Activated CD4-positive, alpha-beta T cell treated with anti-CD3 and anti-CD28 coated beads, Interleukin-2, amount 10 ng/mL, durations not matched to agents 7 days and 5 days (primary cell): ENCODE measurements around the gene UTP4. TPM values are rescaled to one million over a fixed set of nuclear protein-coding genes. Genes with fewer than 3 reads are reported as not detected.

Experiments
- CTCF ChIA-PET: fragments of 350-600 bp; sonication (Branson Sonifier 250); formaldehyde crosslinking; loops from one replicate; lab custom pipeline; 2021; ENCODE audit warnings: antibody characterized with exemption; lab: Charles Lee
- POLR2A ChIA-PET: fragments of 350-600 bp; sonication (Branson Sonifier 250); formaldehyde crosslinking; loops from one replicate; lab custom pipeline; 2021; ENCODE audit warnings: antibody characterized with exemption; lab: Charles Lee
- DNase-seq: peaks from one replicate; pipeline ENCODE4 v3.0.0-alpha.2; 2020
- H3K27ac Mint-ChIP-seq: one replicate; pipeline ENCODE4 v1.8.0; 2021; ENCODE audit warnings: mild to moderate bottlenecking, moderate library complexity, mixed read lengths
- H3K27me3 Mint-ChIP-seq: one replicate; pipeline ENCODE4 v1.8.0; 2021; ENCODE audit warnings: mixed read lengths
- H3K36me3 Mint-ChIP-seq: one replicate; pipeline ENCODE4 v1.8.0; 2021; ENCODE audit warnings: low read depth, mixed read lengths
- H3K4me1 Mint-ChIP-seq: one replicate; pipeline ENCODE4 v1.8.0; 2021; ENCODE audit warnings: mixed read lengths
- H3K4me3 Mint-ChIP-seq: one replicate; pipeline ENCODE4 v1.8.0; 2021; ENCODE audit warnings: mild to moderate bottlenecking, moderate library complexity, mixed read lengths
- H3K9me3 Mint-ChIP-seq: one replicate; pipeline ENCODE4 v1.8.0; 2021; ENCODE audit warnings: mixed read lengths
- total RNA-seq, 2 experiments: library from RNA; stranded (reverse); gene quantifications; one replicate each; pipeline ENCODE4 v1.2.3, GENCODE V29; 2021

The UTP4 gene
- total RNA-seq, 2 experiments from 2014 or later, result 51.8 to 53.2 TPM

DNA sequence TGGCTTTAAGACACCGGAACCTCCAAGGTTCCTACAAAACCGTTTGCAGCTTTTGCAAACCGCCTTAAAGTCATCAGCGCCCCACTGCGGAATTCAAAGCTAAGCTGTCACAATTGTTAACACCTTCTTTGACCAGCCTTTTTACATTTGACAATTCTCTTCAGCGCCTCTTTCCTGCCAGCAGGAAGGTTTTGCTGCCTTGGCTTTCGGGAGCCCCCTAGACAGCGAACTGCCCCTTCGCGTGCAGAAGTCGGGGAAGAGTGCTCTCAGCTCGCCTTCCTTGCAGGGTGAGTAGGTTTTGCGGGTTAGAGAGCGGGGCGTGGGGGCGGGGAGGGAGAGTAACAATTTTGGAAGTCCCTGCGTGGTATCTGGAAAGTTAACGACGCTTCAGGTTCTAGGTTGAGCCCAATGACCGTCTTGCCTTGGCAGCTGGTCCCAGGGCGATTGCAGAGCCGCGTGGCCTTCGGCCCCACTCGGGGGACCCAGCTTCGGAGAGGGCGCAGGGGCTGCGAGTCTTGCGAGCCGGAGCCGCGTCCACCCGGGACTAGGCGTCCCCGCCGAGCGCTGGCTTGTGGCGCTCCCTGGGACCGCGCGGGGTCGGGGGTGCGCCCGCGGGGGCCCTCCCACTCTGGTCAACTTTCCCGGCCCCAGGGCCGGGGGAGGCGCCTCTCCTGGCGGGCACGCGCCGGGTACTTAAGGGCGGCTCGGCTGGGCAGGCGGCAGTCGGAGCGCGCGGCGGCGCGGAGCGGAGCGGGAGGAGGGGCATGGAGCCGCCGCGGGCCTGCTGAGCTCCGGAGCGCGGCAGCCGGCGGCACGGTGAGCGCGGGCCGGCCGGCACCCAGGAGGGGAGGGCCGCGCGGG is 26.7 kb upstream of the UTP4 start, which contains the start of gene HAS3:
TSS of gene HAS3 (plus strand) at position 153 of the 861 bp plus-strand sequence. CDS start 3,743 bp downstream, outside the sequence.
- Mint-ChIP-seq H3K4me3 (peak within 1 kb of the TSS; percentile 76), H3K36me3 (peaks cover 3% of the 10 kb centered on the region), H3K27ac (no peak within 1 kb of the TSS), H3K4me1 (peaks cover 18% of the 10 kb centered on the region), H3K9me3 (no peaks in the 10 kb centered on the region), H3K27me3 (peaks cover 34% of the 10 kb centered on the region)
- DNase-seq, result peak; percentile 42
- ChIA-PET CTCF (interaction anchor here (1.3 to 1.4 kb wide), 2 partner anchors 18 to 21 kb away, joined by 3 to 4 read pairs; no protein-coding TSS in a partner anchor), POLR2A (no interaction called here)

DNA sequence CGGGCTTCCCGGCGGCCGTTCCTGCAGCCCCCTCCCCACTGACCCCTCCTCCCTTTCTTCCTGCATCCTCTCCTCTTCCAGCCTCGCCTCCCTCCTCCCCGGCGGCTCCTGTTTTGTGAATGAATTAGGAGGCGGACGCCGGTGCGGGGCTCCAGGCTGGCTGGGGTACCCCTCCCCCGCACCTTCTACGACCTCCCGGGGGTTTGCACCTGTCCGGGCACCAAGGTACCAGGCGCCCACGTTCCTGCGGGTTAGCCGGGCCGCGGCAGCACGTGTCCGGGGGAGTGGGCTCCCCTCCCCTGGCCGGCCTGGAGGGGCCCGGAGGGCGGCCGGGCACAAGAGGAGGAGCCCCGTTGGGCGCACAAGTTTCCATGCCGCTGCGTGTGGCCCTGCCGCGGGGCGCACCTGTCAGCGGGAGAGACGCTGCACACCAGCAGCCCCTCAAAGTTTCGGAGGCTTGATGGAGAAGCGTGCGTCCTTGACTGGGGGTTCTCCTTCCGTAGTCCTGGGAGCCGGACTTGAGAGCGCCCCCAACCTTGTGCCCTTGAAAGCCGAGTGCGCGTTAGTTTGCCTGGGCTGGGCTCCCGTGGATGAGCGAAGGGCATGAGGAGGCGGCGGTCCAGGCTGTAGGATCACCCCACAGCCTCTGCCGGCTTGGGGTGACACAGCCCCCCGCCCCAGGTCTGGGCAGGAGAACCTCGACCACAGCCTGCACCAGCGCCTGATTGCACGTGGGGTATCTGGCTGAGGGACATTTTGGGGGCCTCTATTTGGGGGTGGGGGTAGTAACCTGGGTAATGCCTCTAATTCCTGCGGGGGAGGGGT is 25.7 kb upstream of the UTP4 start:
- Mint-ChIP-seq H3K27me3 (peaks cover 34% of the 10 kb centered on the region), H3K36me3 (peaks cover 3% of the 10 kb centered on the region), H3K9me3 (no peaks in the 10 kb centered on the region), H3K27ac (no peak overlapping the region), H3K4me3 (peak overlapping the region; percentile 55), H3K4me1 (peaks cover 18% of the 10 kb centered on the region)
- POLR2A ChIA-PET, result no interaction called here
- DNase-seq, result no peak
- CTCF ChIA-PET, result interaction anchor here (1.4 kb wide), 1 partner anchor 21 kb away, joined by 3 read pairs; no protein-coding TSS in a partner anchor

DNA sequence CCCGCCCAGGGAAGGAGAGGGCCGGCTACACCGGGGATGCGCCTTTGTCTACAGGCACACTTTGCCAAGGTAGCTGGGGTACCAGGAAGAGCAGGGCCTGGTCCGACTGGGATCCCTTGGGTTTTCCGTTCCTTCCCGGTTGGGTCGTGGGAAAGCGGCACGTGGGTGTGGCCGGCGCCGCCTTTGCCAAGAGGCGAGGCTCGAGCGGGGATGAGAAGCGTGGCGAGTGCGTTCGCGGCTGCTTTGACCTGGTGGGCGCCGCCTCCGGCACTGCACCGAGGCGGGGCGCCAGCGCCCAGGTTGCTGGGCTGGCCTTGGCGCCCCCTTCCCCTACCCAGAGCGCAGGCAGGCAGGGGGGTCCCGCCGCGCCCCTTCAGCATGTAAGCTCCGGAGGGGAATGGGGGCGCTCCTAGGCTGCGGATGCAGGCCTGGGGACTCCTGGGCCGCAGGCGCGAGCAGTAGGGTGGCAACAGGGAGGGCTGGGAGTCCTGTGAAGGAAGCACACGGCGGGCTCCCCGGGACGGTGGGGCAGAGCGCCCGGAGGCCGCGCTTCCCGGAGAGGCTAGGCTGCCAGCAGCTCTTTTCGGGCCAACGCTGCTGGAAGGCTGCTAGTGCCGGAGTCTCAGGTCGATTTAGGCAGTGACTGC is 25.0 kb upstream of the UTP4 start:
- Mint-ChIP-seq H3K27ac (no peak overlapping the region), H3K36me3 (peaks cover 3% of the 10 kb centered on the region), H3K4me3 (peak overlapping the region; percentile 55), H3K9me3 (no peaks in the 10 kb centered on the region), H3K27me3 (peaks cover 34% of the 10 kb centered on the region), H3K4me1 (peaks cover 18% of the 10 kb centered on the region)
- ChIA-PET CTCF (interaction anchor here (0.9 kb wide), 1 partner anchor 12 kb away, joined by 3 read pairs; no protein-coding TSS in a partner anchor), POLR2A (interaction anchor here (0.6 kb wide), 1 partner anchor 14 kb away, joined by 4 read pairs; no protein-coding TSS in a partner anchor)
- DNase-seq, result no peak

DNA sequence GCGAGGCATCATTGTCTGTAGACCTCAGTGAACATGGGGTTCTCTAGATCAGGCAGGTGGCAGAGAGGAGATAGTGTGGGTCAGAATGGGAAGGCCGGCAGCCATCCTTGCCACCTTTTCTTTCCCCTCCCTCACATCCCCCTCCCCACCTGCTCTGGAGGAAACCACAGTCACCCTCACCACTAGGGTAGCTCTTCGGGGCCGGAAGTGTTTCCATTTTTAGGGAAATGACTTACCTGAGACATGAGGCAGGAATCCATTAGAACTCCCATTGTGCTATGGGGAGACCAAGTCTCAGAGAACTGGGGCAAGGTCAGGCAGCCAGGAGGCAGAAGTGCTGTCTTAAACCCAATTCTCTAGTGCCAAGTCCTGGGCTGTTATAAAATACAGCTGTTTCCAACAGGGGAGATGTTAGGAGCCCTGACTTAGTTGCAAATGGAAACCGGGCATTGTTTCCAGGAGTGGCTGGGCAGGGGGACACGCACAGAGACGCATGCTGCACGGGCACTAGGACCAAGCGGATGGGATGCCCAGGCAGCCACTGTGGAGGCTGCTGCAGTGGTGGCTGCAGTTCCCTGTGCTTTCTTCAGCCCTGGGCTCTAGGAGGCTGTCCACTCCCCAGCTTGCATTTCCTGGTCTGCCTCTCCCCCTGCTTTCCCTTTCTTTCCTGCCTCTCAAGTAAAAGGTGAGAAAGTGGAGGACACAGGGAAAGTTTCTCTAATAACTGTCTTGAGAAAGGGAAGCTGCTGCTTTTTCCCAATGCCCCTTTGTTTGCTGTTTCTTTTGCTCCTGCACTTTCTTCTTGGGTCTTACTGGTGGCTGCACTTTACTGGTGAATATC is 24.2 kb upstream of the UTP4 start:
- Mint-ChIP-seq H3K27ac (no peak overlapping the region), H3K27me3 (peaks cover 30% of the 10 kb centered on the region), H3K4me1 (peaks cover 18% of the 10 kb centered on the region), H3K4me3 (no peak overlapping the region), H3K36me3 (peaks cover 3% of the 10 kb centered on the region), H3K9me3 (no peaks in the 10 kb centered on the region)
- POLR2A ChIA-PET, result no interaction called here
- CTCF ChIA-PET, result interaction anchor here (0.9 to 1.0 kb wide), 2 partner anchors 13 to 518 kb away, joined by 3 read pairs; no protein-coding TSS in a partner anchor
- no peak for DNase-seq

DNA sequence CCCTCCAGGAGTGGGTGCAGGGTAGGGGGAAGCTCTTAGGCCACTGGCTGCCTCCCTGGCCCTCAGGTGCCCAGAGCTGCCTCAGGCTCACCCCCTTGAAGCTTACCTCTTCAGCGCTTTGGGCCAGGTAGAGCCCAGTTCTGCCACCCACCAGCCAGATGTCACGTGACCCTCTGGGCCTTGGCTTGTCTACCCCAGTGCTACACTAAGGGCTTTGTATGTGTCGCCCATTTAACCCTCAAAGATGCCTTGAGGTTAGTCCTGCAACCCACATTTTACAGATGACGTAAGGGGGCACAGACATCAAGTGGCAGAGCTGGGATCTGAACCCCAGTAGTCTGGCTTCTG is 23.6 kb upstream of the UTP4 start:
- peaks cover 18% of the 10 kb centered on the region for H3K4me1 Mint-ChIP-seq
- ChIA-PET CTCF (interaction anchor here (1.0 kb wide), 1 partner anchor 518 kb away, joined by 3 read pairs; no protein-coding TSS in a partner anchor), POLR2A (no interaction called here)
- H3K9me3 Mint-ChIP-seq, result no peaks in the 10 kb centered on the region
- H3K4me3 Mint-ChIP-seq, result no peak overlapping the region
- peaks cover 27% of the 10 kb centered on the region for H3K27me3 Mint-ChIP-seq
- H3K36me3 Mint-ChIP-seq, result peaks cover 3% of the 10 kb centered on the region
- no peak overlapping the region for H3K27ac Mint-ChIP-seq
- DNase-seq, result no peak

DNA sequence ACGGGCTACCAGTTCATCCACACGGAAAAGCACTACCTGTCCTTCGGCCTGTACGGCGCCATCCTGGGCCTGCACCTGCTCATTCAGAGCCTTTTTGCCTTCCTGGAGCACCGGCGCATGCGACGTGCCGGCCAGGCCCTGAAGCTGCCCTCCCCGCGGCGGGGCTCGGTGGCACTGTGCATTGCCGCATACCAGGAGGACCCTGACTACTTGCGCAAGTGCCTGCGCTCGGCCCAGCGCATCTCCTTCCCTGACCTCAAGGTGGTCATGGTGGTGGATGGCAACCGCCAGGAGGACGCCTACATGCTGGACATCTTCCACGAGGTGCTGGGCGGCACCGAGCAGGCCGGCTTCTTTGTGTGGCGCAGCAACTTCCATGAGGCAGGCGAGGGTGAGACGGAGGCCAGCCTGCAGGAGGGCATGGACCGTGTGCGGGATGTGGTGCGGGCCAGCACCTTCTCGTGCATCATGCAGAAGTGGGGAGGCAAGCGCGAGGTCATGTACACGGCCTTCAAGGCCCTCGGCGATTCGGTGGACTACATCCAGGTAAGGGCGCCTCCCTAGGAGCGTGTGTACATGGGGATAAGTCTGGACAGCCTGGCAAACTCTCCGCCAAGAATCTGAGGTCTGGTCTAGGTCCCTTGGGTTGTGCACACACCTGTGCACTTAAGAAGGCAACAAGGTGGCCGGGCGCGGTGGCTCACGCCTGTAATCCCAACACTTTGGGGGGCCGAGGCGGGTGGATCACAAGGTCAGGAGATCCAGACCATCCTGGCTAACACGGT is 22.8 kb upstream of the UTP4 start:
- H3K36me3 Mint-ChIP-seq, result peaks cover 4% of the 10 kb centered on the region
- H3K4me1 Mint-ChIP-seq, result peaks cover 18% of the 10 kb centered on the region
- DNase-seq, result no peak
- H3K4me3 Mint-ChIP-seq, result no peak overlapping the region
- ChIA-PET CTCF (interaction anchor here (1.3 kb wide), 1 partner anchor 11 kb away, joined by 3 read pairs; no protein-coding TSS in a partner anchor), POLR2A (no interaction called here)
- peaks cover 23% of the 10 kb centered on the region for H3K27me3 Mint-ChIP-seq
- H3K27ac Mint-ChIP-seq, result no peak overlapping the region
- no peaks in the 10 kb centered on the region for H3K9me3 Mint-ChIP-seq

DNA sequence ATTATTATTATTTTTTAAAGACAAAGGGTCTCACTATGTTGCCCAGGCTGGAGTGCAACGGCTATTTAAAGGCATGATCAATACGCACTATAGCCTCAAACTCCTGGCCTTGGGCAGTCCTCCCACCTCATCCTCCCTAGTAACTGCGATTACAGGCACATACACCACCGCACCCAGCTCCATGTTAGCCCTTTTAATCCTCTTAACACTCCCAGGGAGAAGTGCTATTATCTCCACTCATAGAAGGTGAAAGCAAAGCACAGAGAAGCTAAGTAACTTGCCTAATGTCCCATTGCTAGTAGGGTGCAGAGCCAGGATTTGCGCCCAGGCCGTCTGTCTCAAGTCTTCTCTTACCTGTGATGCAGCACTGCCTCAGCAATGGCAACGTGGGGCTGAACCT is 22.0 kb upstream of the UTP4 start:
- Mint-ChIP-seq H3K4me1 (peaks cover 15% of the 10 kb centered on the region), H3K9me3 (no peaks in the 10 kb centered on the region), H3K36me3 (peaks cover 6% of the 10 kb centered on the region), H3K27ac (no peak overlapping the region), H3K27me3 (peaks cover 19% of the 10 kb centered on the region), H3K4me3 (no peak overlapping the region)
- ChIA-PET CTCF (interaction anchor here (0.7 to 1.3 kb wide), 3 partner anchors 11 to 256 kb away, joined by 3 to 4 read pairs (median 3); no protein-coding TSS in a partner anchor), POLR2A (no interaction called here)
- DNase-seq, result no peak

DNA sequence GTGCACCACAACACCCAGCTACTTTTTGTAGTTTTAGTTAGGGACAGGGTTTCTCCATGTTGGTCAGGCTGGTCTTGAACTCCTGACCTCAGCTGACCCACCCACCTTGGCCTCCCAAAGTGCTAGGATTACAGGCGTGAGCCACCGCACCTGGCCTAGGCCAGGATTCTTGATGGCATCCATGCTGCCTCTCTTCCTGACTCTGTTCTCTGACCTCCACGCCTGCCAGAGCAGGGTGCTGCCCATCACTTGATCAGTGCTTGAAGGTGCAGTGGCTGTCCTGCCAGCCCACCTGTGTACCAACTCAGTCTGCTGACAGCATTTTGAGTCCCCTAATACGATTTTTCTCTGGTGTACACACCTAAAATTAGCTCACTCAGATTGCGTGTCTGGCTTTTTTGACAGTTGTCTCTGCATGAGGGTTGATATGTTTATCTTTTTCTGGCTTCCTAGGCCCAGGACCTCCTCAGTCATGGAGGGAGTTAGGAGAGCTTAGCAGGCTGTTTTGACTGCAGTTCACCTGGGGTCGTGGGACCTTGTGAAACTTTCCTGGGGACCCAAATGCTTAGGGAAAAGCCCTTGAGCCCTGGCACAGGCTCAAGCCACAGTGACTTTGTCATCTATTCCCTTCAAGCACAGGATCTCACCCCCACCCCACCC is 21.1 kb upstream of the UTP4 start:
- POLR2A ChIA-PET, result no interaction called here
- H3K4me1 Mint-ChIP-seq, result peaks cover 11% of the 10 kb centered on the region
- H3K36me3 Mint-ChIP-seq, result peaks cover 6% of the 10 kb centered on the region
- no peaks in the 10 kb centered on the region for H3K9me3 Mint-ChIP-seq
- CTCF ChIA-PET, result interaction anchor here (0.7 to 1.4 kb wide), 4 partner anchors 10 to 256 kb away, joined by 3 to 4 read pairs (median 3); no protein-coding TSS in a partner anchor
- H3K27me3 Mint-ChIP-seq, result peaks cover 15% of the 10 kb centered on the region
- no peak overlapping the region for H3K4me3 Mint-ChIP-seq
- no peak for DNase-seq
- no peak overlapping the region for H3K27ac Mint-ChIP-seq

DNA sequence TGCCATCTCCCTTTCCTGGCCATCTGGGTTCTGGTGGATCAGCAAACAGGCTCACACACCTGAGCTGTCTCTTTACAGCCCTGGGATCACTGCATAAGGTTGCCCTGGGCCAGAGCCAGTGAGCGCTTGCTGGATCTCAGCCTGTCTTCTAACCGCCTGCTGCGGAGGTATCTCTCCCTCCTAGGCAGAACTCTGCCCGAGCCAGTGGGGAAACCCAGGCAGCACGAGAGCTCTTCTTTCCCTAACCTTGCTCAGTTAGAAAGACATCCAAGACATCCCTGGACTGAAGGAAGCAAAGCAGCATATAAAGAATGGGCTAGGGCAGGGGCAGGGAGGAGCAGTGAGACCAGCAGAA is 20.6 kb upstream of the UTP4 start:
- H3K36me3 Mint-ChIP-seq, result peaks cover 6% of the 10 kb centered on the region
- H3K27me3 Mint-ChIP-seq, result peaks cover 12% of the 10 kb centered on the region
- ChIA-PET CTCF (interaction anchor here (0.9 to 1.4 kb wide), 3 partner anchors 23 to 174 kb away, joined by 3 to 4 read pairs (median 3); no protein-coding TSS in a partner anchor), POLR2A (no interaction called here)
- H3K9me3 Mint-ChIP-seq, result no peaks in the 10 kb centered on the region
- DNase-seq, result no peak
- no peak overlapping the region for H3K4me3 Mint-ChIP-seq
- no peak overlapping the region for H3K27ac Mint-ChIP-seq
- peaks cover 10% of the 10 kb centered on the region for H3K4me1 Mint-ChIP-seq

DNA sequence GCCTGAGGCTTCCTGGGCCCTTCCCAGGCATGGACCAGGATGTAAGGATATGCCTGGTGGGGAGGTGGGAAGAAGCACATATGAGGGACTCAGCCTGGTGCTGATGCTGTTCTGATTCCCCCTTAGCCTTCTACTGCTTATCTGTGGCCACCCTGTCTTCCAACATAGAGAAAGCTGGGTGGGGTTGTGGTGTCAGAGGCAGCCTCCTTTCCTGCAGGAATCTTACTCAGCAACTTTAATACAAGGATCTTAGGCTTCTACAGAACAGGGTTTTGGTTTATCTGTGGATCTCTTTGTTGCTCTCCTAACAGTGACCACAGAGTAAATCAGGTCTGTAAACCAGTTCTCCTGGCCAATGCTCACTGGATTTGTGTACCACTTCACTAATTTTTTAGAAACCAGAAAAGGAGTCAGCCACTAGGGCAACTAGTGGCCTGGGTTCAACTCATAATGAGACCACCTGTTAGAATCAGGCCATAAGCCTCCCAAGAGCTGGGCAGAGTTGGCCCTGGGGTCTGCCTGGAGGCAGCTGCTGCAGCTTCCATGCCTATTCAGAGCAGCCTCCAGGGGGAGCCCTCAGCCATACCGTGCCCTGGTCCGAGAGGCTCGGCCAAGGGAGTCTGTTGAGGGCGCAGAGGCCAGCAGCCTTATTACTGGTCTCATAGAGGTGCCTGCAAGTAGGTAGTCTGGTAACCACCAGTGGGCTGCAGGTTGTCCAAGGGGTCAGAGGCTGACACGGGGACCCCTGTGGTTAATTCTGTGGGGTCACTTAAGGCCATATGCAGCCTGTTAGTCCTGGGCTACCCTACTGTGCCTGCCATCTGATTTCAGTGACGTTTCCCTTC is 19.9 kb upstream of the UTP4 start:
- CTCF ChIA-PET, result interaction anchor here (0.6 to 3.0 kb wide), 11 partner anchors 10 to 578 kb away, joined by 3 to 16 read pairs (median 3); partner anchors contain the start of genes CHTF8 and UTP4
- POLR2A ChIA-PET, result no interaction called here
- H3K27me3 Mint-ChIP-seq, result peaks cover 8% of the 10 kb centered on the region

More for the DNA sequence above, 19.9 kb upstream of the UTP4 start:
- Mint-ChIP-seq H3K9me3 (no peaks in the 10 kb centered on the region), H3K36me3 (peaks cover 7% of the 10 kb centered on the region), H3K27ac (no peak overlapping the region), H3K4me1 (peaks cover 5% of the 10 kb centered on the region), H3K4me3 (no peak overlapping the region)
- peak; percentile 43 for DNase-seq
